ENCODE data around the gene CD46. TPM values are rescaled to one million over a fixed set of nuclear protein-coding genes. Genes with fewer than 3 reads are reported as not detected.

The CD46 gene
- total RNA-seq, 1 donor from 2014 or later = 214 TPM

- no peaks in the 10 kb centered on the region for H3K9me3 Mint-ChIP-seq (ENCODE audit: low read depth)
- H3K4me3 Mint-ChIP-seq (ENCODE audit: low read depth) = no peak overlapping the region
- no peaks in the 10 kb centered on the region for H3K27me3 Mint-ChIP-seq
- DNase-seq (ENCODE audit: low spot score, unreplicated experiment) = no peak
- TF ChIP-seq CTCF (IDR thresholded peaks at IDR 0.05; ENCODE audit: unreplicated experiment) = no peak
- H3K4me1 Mint-ChIP-seq (ENCODE audit: low read depth) = peaks cover 2% of the 10 kb centered on the region
- H3K36me3 Mint-ChIP-seq (ENCODE audit: insufficient read depth) = no peaks in the 10 kb centered on the region
- no peak overlapping the region for H3K27ac Mint-ChIP-seq
Observed at GRCh38 chr1:207842506-207842905, 90.7 kb downstream of the CD46 start.

- no peaks in the 10 kb centered on the region for H3K9me3 Mint-ChIP-seq (ENCODE audit: low read depth)
- TF ChIP-seq CTCF (IDR thresholded peaks at IDR 0.05; ENCODE audit: unreplicated experiment) = no peak
- H3K27me3 Mint-ChIP-seq = no peaks in the 10 kb centered on the region
- H3K4me1 Mint-ChIP-seq (ENCODE audit: low read depth) = no peaks in the 10 kb centered on the region
- no peak overlapping the region for H3K4me3 Mint-ChIP-seq (ENCODE audit: low read depth)
- H3K27ac Mint-ChIP-seq = no peak overlapping the region
- DNase-seq (ENCODE audit: low spot score, unreplicated experiment) = no peak
- no peaks in the 10 kb centered on the region for H3K36me3 Mint-ChIP-seq (ENCODE audit: insufficient read depth)
Observed at GRCh38 chr1:207844371-207844770, 92.5 kb downstream of the CD46 start.

Other genes starting within 250 kb of the CD46 start
- not detected in 2 replicates for gene CR1L, start 106.9 kb upstream of the CD46 start, total RNA-seq
- 0.07 TPM in 1 of 2 replicates, not detected in the other for gene CD34, start 159.1 kb downstream of the CD46 start, total RNA-seq